AG04449 (cell line): ENCODE measurements around the gene FTCDNL1.
A peak's percentile ranks its signal among the peaks of the same experiment; 100 is the strongest.

Experiments
- CTCF ChIA-PET: fragments of 350-600 bp; formaldehyde crosslinking; extraction: SDS; loops from one replicate; lab custom pipeline; 2021; ENCODE audit warnings: antibody characterized with exemption; lab: Yijun Ruan, JAX
- POLR2A ChIA-PET: fragments of 400-600, 350-600 bp; formaldehyde crosslinking; extraction: SDS; loops from one replicate; lab custom pipeline; 2020; ENCODE audit warnings: antibody characterized with exemption, inconsistent platforms; lab: Yijun Ruan, JAX
- DNase-seq: peaks from one replicate; pipeline ENCODE4 v3.0.0-alpha.2; 2010; ENCODE audit warnings: low read depth, low spot score
- H3K4me3 ChIP-seq: 2 replicates; pipeline ENCODE4 v1.5.1; 2011; ENCODE audit warnings: low read depth, mild to moderate bottlenecking, control low read depth, low read length
- TF ChIP-seq, protein P1 (sequence below): IDR thresholded peaks from one replicate; pipeline ENCODE4 v1.5.1; 2011; ENCODE audit warnings: mild to moderate bottlenecking, moderate library complexity, low read length, control low read depth, inconsistent platforms; ENCODE audit not compliant: insufficient read depth; ENCODE audit errors: missing control alignments

Gene FTCDNL1

DNA sequence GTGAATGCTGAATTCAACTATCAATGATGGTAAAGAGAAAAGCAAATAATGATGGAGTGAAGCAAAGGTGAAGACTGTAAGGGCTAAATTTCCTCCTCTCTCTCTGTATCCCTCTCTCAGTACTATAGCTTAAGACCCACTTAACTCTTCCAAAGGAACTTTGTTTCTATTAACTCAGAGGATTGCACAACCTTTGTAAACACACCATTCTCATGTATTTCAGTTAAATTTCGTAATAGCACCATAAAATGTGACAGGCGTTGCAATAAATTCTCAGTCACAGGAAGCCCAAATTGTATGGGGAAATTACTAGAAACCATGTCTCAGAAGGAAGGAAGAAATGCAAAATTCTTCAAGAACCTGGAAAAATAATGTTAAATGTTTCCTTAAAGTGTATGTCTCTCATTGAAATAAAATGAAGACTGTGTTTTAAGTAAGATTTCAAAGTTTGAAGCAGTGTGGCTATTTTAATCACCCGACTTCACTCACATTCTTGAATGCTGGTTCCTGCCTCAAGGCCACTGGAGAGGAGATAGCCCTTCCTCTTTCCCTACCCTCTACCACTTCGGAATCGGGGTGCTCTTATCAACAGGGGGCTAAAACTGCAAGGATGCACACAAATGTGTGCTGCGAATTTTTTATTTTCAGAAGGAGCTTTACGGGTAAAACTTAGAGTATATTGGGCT lies 112.1 kb downstream of the FTCDNL1 start:
- no peak overlapping the region for H3K4me3 ChIP-seq
- CTCF ChIA-PET = interaction anchor here (0.7 to 5.1 kb wide), 22 partner anchors 10 to 1442 kb away, joined by 3 to 45 read pairs (median 4); no protein-coding TSS in a partner anchor
- POLR2A ChIA-PET = no interaction called here
- TF ChIP-seq, protein P1, sequence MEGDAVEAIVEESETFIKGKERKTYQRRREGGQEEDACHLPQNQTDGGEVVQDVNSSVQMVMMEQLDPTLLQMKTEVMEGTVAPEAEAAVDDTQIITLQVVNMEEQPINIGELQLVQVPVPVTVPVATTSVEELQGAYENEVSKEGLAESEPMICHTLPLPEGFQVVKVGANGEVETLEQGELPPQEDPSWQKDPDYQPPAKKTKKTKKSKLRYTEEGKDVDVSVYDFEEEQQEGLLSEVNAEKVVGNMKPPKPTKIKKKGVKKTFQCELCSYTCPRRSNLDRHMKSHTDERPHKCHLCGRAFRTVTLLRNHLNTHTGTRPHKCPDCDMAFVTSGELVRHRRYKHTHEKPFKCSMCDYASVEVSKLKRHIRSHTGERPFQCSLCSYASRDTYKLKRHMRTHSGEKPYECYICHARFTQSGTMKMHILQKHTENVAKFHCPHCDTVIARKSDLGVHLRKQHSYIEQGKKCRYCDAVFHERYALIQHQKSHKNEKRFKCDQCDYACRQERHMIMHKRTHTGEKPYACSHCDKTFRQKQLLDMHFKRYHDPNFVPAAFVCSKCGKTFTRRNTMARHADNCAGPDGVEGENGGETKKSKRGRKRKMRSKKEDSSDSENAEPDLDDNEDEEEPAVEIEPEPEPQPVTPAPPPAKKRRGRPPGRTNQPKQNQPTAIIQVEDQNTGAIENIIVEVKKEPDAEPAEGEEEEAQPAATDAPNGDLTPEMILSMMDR = no peak
- peak; percentile 7 for DNase-seq

GRCh38 chr2:199734651-199735050 lies 116.3 kb downstream of the FTCDNL1 start:
- TF ChIP-seq, protein P1 = no peak
- POLR2A ChIA-PET = no interaction called here
- CTCF ChIA-PET = interaction anchor here (1.0 kb wide), 1 partner anchor 30 kb away, joined by 4 read pairs; no protein-coding TSS in a partner anchor
- no peak for DNase-seq
- no peak overlapping the region for H3K4me3 ChIP-seq

DNA sequence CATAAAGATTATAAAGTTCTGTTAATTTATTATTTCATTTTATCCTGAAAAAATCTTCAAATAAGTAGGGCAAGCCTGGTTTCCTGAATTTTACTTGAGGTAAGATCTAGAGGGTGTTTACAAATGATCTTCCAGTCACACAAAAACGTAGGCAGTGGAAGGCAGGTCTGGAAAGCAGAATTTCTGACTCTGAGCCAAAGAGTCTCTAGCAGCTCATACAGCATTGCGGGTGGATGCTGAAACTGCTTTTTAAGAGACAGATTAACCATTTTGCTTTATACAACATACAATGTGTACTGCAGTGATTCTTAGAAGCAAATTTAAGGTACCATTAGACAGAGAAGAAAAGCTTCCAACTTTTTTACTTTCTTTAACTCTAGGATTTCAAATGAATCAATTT lies 117.0 kb downstream of the FTCDNL1 start:
- POLR2A ChIA-PET = no interaction called here
- CTCF ChIA-PET = interaction anchor here (0.8 kb wide), 1 partner anchor 245 kb away, joined by 3 read pairs; no protein-coding TSS in a partner anchor
- no peak for DNase-seq
- TF ChIP-seq, protein P1 = no peak
- H3K4me3 ChIP-seq = no peak overlapping the region

- ChIA-PET POLR2A (no interaction called here), CTCF (interaction anchor here (3.0 kb wide), 1 partner anchor 12 kb away, joined by 18 read pairs; no protein-coding TSS in a partner anchor)
- DNase-seq = no peak
- TF ChIP-seq, protein P1 = no peak
- no peak overlapping the region for H3K4me3 ChIP-seq
Measured at GRCh38 chr2:199727801-199728200, 123.2 kb downstream of the FTCDNL1 start.

DNA sequence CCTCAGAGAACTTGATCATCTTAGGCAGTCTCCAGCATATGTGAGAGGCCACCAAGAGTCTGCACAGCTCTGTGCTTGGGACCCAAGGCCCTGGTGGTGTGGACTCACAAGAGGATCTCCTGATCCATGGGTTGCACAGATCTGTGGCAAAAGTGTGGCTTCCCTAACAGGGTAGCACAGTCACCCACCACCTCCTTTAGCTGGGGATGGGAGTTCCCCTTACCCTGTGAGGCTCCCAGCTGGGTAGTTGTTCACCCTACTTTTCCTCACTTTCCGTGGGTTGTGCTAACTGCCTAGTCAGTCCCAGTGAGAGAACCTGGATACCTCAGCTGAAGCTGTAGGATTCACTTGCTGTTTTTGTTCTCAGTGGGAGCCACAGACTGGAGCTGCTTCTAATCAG lies 123.7 kb downstream of the FTCDNL1 start:
- ChIA-PET CTCF (interaction anchor here (0.8 kb wide), 1 partner anchor 12 kb away, joined by 3 read pairs; no protein-coding TSS in a partner anchor), POLR2A (no interaction called here)
- TF ChIP-seq, protein P1 = no peak
- DNase-seq = no peak
- no peak overlapping the region for H3K4me3 ChIP-seq

DNA sequence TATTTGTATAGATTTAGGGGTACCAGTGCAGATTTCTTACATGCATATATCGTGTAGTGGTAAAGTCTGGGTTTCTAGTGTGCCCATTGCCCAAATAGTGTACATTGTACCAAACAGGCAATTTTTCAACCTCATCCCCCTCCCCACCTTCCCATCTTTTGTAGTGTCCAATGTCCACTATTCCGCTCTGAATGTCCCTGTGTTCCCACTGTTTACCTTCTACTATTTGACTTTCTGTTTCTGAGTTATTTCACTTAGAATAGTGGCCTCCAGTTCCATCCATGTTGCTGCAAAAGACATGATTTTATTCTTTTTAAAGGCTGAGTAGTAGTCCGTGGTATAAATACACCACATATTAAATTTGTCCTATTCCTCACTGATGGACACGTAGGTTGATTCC lies 132.9 kb downstream of the FTCDNL1 start:
- ChIA-PET POLR2A (no interaction called here), CTCF (no interaction called here)
- H3K4me3 ChIP-seq = no peak overlapping the region
- no peak for DNase-seq
- TF ChIP-seq, protein P1 = no peak
